HG03457 (cell line): Measurements from ENCODE around the gene CDK6.
"Not testable (repeated sequence)": the region's sequence is repeated elsewhere in the genome, so short reads cannot be mapped to it uniquely, and the experiment has no call there.

Experiments used
- ATAC-seq: cut with Tn5 transposase; IDR thresholded peaks from one replicate; pipeline ENCODE4 v1.9.1; 2021; ENCODE audit warnings: moderate number of reproducible peaks; ENCODE audit not compliant: unreplicated experiment

CDK6 gene

GRCh38 chr7:92763636-92764423, 72.5 kb downstream of the CDK6 start:
- ATAC-seq: no peak

- no peak for ATAC-seq
Observed at GRCh38 chr7:92762851-92763250, 73.5 kb downstream of the CDK6 start.

- ATAC-seq: no peak
Observed at GRCh38 chr7:92761391-92762097, 74.8 kb downstream of the CDK6 start.

- no peak for ATAC-seq
Observed at GRCh38 chr7:92758796-92759431, 77.5 kb downstream of the CDK6 start.

DNA sequence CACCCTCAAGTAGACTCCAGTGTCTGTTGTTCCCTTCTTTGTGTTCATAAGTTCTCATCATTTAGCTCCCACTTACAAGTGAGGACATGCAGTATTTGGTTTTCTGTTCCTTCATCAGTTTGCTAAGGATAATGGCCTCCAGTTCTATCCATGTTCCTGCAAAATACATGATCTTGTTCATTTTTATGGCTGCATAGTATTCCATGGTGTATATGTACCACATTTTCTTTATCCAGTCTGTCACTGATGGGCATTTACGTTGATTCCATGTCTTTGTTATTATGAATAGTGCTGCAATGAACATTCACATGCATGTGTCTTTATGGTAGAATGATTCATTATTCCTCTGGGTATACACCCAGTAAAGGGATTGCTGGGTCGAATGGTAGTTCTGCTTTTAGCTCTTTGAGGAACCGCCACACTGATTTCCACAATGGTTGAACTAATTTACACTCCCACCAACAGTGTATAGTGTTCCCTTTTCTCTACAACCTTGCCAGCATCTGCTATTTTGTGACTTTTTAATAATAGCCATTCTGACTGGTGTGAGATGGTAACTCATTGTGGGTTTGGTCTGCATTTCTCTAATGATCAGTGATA, 79.0 kb downstream of the CDK6 start:
- ATAC-seq: not testable (repeated sequence)

GRCh38 chr7:92755680-92756079, 80.7 kb downstream of the CDK6 start:
- no peak for ATAC-seq

- no peak for ATAC-seq
Observed at GRCh38 chr7:92754919-92755581, 81.3 kb downstream of the CDK6 start.

- no peak for ATAC-seq
Observed at GRCh38 chr7:92753614-92754013, 82.8 kb downstream of the CDK6 start.

DNA sequence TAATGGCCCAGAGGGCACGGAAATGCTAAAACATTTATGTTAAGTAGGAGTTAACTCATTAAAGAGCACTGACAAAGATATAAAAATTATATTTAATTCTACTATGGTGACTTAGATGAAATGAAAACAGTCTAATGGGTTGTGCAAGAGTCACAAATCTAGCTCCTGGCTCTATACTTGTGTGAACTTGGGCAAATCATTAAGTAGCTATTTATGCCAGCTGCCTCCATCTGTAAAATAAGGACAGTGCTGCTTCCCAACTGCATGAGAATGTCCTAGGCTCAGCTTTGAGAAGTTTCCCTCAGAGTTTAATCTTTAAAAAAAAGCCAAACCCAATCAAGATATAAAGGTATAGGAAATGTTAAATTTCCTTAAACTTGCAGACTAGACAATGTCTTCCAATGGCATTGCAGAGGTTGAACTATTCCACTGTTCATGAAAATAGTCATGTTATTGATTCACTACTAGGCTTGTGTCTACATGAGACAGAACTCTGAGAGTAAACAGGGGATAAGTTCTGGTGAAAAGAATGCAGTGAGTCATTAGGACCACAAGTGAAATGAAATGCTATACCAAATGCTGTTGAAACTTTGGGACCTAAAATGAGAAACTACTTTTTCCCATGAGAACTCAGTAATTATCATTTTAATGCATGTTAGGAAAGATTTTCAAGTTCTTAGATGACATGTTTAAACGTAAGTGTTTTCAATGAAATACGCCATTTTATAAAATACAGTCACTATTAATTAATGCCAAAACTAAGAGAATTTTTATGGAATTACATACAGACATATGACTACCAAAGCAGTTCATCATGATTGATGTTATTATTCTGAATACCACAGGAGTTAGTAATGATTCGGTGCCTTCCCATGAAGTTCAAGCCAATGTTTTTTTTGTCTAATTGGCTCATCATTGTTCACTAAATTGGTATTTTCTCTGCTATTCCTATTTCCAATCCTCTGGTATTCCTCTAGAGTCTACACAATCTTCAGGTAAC, 84.2 kb downstream of the CDK6 start:
- no peak for ATAC-seq

GRCh38 chr7:92750946-92751345, 85.4 kb downstream of the CDK6 start:
- ATAC-seq: no peak

- ATAC-seq: no peak
Observed at GRCh38 chr7:92750447-92750839, 85.9 kb downstream of the CDK6 start.

GRCh38 chr7:92749832-92750446, 86.4 kb downstream of the CDK6 start:
- ATAC-seq: no peak

GRCh38 chr7:92749327-92749755, 87.0 kb downstream of the CDK6 start:
- no peak for ATAC-seq

- no peak for ATAC-seq
Observed at GRCh38 chr7:92748495-92748894, 87.9 kb downstream of the CDK6 start.

DNA sequence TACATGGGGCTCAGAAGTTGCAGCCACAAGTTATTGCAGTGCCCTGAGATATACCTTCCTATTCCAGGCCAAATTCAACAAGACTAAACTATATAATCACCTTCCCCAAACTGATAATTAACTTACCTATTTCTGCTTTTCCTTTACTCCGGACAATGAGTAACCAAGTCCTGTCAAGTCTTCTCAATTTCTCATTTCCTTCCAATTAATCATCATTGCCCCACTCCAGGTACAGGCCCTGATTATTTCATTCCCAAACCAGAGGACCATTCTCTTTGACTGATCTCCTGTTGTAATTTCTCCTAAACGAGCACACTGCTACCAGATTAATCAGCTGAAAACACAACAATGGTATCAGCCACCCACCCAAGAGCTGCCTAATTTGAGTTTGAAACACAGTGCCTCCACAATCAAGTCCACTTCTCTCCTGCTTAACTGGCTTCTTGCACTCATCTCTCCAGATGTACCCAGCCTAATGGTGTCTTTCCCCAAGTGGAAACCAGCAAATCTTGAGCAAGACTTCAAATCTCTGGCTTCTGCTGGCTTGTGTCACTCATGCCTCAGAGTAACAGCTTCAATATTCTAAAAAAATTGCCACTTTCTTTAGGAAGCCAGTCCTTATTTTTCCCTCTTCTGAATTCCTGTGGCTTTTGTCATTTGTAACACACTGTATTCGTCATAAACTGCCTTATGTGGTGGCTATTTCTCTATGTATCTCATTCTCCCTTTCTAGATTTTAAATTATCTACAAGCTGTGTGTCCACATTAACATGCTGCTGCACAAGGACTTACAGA, 89.1 kb downstream of the CDK6 start:
- no peak for ATAC-seq

DNA sequence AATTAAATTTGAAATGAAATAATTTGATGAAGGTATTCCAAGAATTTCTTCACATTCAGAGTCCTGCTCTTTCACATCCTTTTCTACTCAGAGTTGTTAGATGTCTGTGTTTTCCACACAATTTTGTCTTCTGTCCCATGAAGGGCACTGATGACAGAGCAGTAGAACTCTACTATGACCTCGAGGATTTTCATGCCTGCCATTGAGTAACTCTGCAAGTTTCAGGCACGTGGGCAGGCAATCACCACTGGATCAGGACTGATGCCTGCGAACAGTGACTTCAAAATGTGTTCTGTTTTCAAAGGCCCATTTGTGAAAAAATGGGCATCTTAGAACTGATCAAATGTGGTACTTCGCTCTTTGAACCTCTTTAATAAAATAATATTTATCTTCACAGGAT, 91.1 kb downstream of the CDK6 start:
- no peak for ATAC-seq

DNA sequence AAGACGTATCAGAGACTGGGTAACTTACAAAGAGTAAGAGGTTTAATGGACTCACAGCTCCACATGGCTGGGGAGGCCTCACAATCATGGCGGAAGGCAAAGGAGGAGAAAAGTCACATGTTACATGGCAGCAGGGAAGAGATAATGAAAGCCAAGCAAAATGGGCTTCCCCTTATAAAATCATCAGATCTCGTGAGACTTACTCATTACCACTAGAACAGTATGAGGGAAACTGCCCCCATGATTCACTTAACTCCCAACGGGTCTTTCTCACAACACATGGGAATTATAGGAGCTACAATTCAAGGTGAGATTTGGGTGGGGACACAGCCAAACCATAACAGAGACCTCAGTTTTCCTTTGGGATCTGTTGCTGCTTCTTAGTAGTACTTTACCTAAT, 92.2 kb downstream of the CDK6 start:
- not testable (repeated sequence) for ATAC-seq

DNA sequence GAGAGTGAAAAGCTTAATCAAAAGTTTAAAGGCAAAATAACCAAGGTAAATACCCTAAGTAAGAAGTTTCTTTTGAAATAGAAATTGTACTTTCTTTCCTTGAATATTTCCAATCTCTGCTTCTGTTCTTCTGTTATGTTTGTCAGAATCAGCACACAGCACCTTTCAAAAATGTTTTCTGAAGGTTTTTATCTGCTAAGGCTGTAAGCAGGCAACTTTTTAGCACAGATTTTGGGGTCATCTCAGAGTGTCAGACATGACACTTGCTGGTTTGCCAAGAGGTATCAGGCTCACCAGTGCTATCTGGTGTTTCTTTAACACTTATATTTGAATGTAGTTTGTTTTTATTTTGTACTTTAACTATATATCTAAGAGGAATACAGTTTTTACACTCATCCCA, 94.2 kb downstream of the CDK6 start:
- ATAC-seq: no peak
